Prostate gland (tissue), 2 donors: ENCODE results near the gene MFSD6. TPM values are rescaled to one million over a fixed set of nuclear protein-coding genes. Genes with fewer than 3 reads are reported as not detected.

ENCODE experiments used
- DNase-seq: peaks from one replicate; pipeline ENCODE4 v3.0.0-alpha.2; 2019; ENCODE audit warnings: low spot score
- H3K27ac ChIP-seq, 2 donors: fragments of 200-600 bp; sonication (generic); 2 replicates each; pipeline ENCODE4 v1.5.1; 2017 to 2019
- H3K27me3 ChIP-seq: fragments of 200-600 bp; sonication (generic); replicated peaks from 2 replicates; pipeline ENCODE4 v1.5.1; 2019; ENCODE audit not compliant: insufficient read depth
- H3K36me3 ChIP-seq, 2 donors: fragments of 200-600 bp; sonication (generic); 1 replicate in 1 of 2; 2 replicates in 1 of 2; pipeline versions ENCODE4 v1.5.1 to v1.8.1; 2017 to 2019
- H3K4me1 ChIP-seq: fragments of 200-600 bp; sonication (generic); replicated peaks from 2 replicates; pipeline ENCODE4 v1.5.1; 2019
- H3K4me3 ChIP-seq, 2 donors: fragments of 200-600 bp; sonication (generic); 2 replicates each; pipeline ENCODE4 v1.5.1; 2017 to 2019
- H3K9me3 ChIP-seq: fragments of 200-600 bp; sonication (generic); 2 replicates; pipeline ENCODE4 v1.5.1; 2017
- POLR2A ChIP-seq: fragments of 450-650 bp; IDR thresholded peaks from one replicate; pipeline ENCODE4 v1.6.1; 2016; ENCODE audit warnings: antibody characterized with exemption, mild to moderate bottlenecking
- POLR2AphosphoS5 ChIP-seq: sonication (generic); formaldehyde crosslinking; IDR thresholded peaks from one replicate; pipeline ENCODE4 v1.6.1; 2017; ENCODE audit warnings: antibody characterized with exemption
- WGBS: methylation state at CpG from one replicate; pipeline ENCODE4 v1.1.5; 2018; 5-methylcytosine and 5-hydroxymethylcytosine counted together
- intact Hi-C: fragments of 100-400 bp; cut with DNase I; formaldehyde crosslinking; loops from one replicate; pipeline ENCODE4 v1.14.2; 2022
- total RNA-seq, 2 donors: library from RNA; depleted of rRNA; stranded (reverse); fragments of >200 nt; gene quantifications; one replicate each; pipeline ENCODE4 v1.1.0, GENCODE V29; 2016
- TF ChIP-seq, protein P1 (sequence below), 4 experiments: fragments of 200-600 bp in 2 of 4; fragments of 450-650 bp in 2 of 4; sonication (generic) in 2 of 4; IDR thresholded peaks; 1 replicate in 3 of 4; 2 replicates in 1 of 4; pipeline ENCODE4 v1.5.1; 2016 to 2019; ENCODE audit warnings: antibody characterized with exemption in 4 of 4, mild to moderate bottlenecking in 2 of 4, moderate library complexity in 2 of 4

Gene MFSD6
- total RNA-seq, 2 donors from 2014 or later, result 89.1 to 114 TPM

GRCh38 chr2:190500054-190500502 lies 91.9 kb downstream of the MFSD6 start:
- peak overlapping the region in 1 of 2 donors; percentile 8 for H3K27ac ChIP-seq
- no peak for DNase-seq
- H3K36me3 ChIP-seq, result no peaks in the 10 kb centered on the region
- H3K27me3 ChIP-seq, result no peaks in the 10 kb centered on the region
- intact Hi-C loops, result loop anchor here (10.0 kb wide), 1 partner anchor 95 kb away; the partner anchor contains the start of gene MFSD6
- H3K4me3 ChIP-seq, result no peak overlapping the region
- TF ChIP-seq POLR2A (no peak), POLR2AphosphoS5 (no peak)
- TF ChIP-seq, protein P1, sequence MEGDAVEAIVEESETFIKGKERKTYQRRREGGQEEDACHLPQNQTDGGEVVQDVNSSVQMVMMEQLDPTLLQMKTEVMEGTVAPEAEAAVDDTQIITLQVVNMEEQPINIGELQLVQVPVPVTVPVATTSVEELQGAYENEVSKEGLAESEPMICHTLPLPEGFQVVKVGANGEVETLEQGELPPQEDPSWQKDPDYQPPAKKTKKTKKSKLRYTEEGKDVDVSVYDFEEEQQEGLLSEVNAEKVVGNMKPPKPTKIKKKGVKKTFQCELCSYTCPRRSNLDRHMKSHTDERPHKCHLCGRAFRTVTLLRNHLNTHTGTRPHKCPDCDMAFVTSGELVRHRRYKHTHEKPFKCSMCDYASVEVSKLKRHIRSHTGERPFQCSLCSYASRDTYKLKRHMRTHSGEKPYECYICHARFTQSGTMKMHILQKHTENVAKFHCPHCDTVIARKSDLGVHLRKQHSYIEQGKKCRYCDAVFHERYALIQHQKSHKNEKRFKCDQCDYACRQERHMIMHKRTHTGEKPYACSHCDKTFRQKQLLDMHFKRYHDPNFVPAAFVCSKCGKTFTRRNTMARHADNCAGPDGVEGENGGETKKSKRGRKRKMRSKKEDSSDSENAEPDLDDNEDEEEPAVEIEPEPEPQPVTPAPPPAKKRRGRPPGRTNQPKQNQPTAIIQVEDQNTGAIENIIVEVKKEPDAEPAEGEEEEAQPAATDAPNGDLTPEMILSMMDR (IDR thresholded peaks at IDR 0.05), result no peak
- WGBS, result 73% methylated on average over 7 of the region's 7 CpGs
- H3K9me3 ChIP-seq, result no peaks in the 10 kb centered on the region
- H3K4me1 ChIP-seq, result no peaks in the 10 kb centered on the region

DNA sequence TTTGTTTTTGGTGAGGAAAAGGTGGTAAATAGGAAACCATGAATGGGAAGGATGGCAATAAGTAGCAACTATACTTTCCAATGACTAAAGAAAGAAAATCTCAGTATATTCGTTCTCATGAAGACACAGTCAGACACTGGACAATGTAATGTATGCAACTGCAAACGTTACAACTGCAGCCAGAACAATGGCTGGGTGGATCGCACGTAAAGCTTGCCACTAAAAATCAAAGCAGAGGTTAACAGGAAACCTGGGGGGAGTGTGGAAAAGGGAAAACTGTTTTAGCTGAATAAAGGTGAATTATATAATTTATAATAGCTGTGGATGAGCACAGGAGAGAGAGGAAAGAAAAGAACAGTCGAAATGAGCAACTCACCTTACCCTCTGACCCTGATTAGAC lies 93.1 kb downstream of the MFSD6 start:
- Histone ChIP-seq H3K27ac (no peak overlapping the region), H3K27me3 (no peaks in the 10 kb centered on the region), H3K36me3 (no peaks in the 10 kb centered on the region), H3K4me1 (no peaks in the 10 kb centered on the region), H3K9me3 (no peaks in the 10 kb centered on the region), H3K4me3 (no peak overlapping the region)
- TF ChIP-seq, protein P1 (IDR thresholded peaks at IDR 0.05), result no peak
- TF ChIP-seq POLR2AphosphoS5 (no peak), POLR2A (no peak)
- WGBS, result 71% methylated on average over 5 of the region's 5 CpGs
- no peak for DNase-seq
- intact Hi-C loops, result loop anchor here (10.0 kb wide), 1 partner anchor 96 kb away; the partner anchor contains the start of gene MFSD6

DNA sequence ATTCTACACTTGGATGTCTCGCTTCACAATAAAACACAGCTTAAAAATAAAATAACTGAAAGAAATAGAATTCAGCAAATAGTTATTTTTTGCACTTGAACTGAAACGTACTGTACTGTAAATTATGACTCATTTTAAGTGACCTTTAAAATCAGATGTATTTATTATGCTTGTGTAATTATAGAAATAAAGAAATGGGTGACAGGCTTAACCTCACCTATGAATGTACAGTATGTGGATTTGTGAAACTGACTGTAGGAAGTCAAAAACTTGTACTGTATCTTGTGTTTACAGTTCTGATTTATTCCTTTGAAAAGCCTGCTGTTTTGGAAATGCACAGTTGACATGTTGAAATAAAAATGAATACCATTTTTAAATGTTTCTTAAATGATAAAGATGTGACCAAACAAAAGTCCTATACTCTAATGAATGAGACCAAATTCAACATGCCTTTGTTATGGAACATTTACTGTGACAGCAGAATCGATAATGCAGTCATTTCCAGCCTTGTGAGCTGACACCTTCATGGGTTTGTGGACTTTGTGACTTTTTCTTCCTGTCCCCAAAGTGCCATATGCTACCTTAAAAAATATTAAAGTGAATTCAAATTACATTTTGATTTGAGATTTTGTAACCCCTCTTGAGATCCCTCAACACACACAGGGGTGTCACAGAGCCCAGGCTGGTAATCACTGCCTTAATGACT lies 93.7 kb downstream of the MFSD6 start:
- Histone ChIP-seq H3K4me3 (no peak overlapping the region), H3K4me1 (no peaks in the 10 kb centered on the region), H3K36me3 (no peaks in the 10 kb centered on the region), H3K27me3 (no peaks in the 10 kb centered on the region), H3K9me3 (no peaks in the 10 kb centered on the region), H3K27ac (no peak overlapping the region)
- DNase-seq, result no peak
- TF ChIP-seq, protein P1 (IDR thresholded peaks at IDR 0.05), result no peak
- no peak for TF ChIP-seq POLR2AphosphoS5
- TF ChIP-seq POLR2A, result no peak
- 62% methylated on average over 3 of the region's 3 CpGs for WGBS
- intact Hi-C loops, result loop anchor here (10.0 kb wide), 1 partner anchor 97 kb away; the partner anchor contains the start of gene MFSD6

GRCh38 chr2:190503088-190503487 lies 94.9 kb downstream of the MFSD6 start:
- no peak overlapping the region for H3K27ac ChIP-seq
- 88% methylated on average over 3 of the region's 3 CpGs for WGBS
- no peaks in the 10 kb centered on the region for H3K36me3 ChIP-seq
- H3K27me3 ChIP-seq, result no peaks in the 10 kb centered on the region
- intact Hi-C loops, result loop anchor here (10.0 kb wide), 1 partner anchor 98 kb away; the partner anchor contains the start of gene MFSD6
- H3K4me3 ChIP-seq, result no peak overlapping the region
- H3K9me3 ChIP-seq, result no peaks in the 10 kb centered on the region
- H3K4me1 ChIP-seq, result no peaks in the 10 kb centered on the region
- no peak for DNase-seq
- TF ChIP-seq, protein P1 (IDR thresholded peaks at IDR 0.05), result no peak
- TF ChIP-seq POLR2AphosphoS5 (no peak), POLR2A (no peak)

- Histone ChIP-seq H3K4me3 (no peak overlapping the region), H3K27me3 (no peaks in the 10 kb centered on the region), H3K4me1 (no peaks in the 10 kb centered on the region), H3K36me3 (no peaks in the 10 kb centered on the region), H3K9me3 (no peaks in the 10 kb centered on the region), H3K27ac (no peak overlapping the region)
- WGBS, result 97% methylated on average over 3 of the region's 3 CpGs
- intact Hi-C loops, result loop anchor here (10.0 kb wide), 1 partner anchor 100 kb away; the partner anchor contains the start of gene MFSD6
- TF ChIP-seq, protein P1 (IDR thresholded peaks at IDR 0.05), result no peak
- TF ChIP-seq POLR2AphosphoS5, result no peak
- TF ChIP-seq POLR2A, result no peak
- DNase-seq, result no peak
These were observed 96.8 kb downstream of the MFSD6 start for GRCh38 chr2:190504912-190505311.
